Measurements from ENCODE around the gene RIOK2.

Gene RIOK2

GRCh38 chr5:97163360-97163764, 19.7 kb downstream of the RIOK2 start:
- no peak for TF ChIP-seq CTCF (IDR thresholded peaks at IDR 0.05; ENCODE audit: borderline replicate concordance, control extremely low read depth, extremely low read depth, insufficient read depth, missing control alignments)
- peak; percentile 8 for DNase-seq (ENCODE audit: low spot score)
- in situ Hi-C loops (cut with MboI; ENCODE audit: low sequenced_read_pairs, unreplicated experiment) = loop anchor here (5.0 to 25.0 kb wide), 2 partner anchors 416 to 551 kb away; no protein-coding TSS in a partner anchor

DNA sequence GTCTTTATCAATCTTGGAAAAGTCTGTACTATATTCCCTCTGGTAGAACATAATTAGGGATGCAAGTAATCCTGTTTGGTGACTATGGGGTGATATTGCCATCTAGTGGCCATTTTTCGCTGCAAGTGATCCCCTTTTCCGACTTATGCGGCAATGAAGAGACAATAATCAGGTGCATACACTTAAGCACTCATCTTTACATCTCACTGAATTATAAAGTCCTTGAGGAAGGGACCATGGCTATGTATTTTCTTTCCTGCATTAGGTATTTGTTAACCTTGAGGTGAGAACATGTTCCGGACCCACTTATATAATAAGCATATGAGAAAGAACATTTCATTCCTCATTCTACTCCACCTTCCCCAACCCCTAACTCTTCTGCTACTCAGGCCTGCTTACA, 21.0 kb downstream of the RIOK2 start:
- in situ Hi-C loops (cut with MboI; ENCODE audit: low sequenced_read_pairs, unreplicated experiment) = loop anchor here (5.0 to 25.0 kb wide), 2 partner anchors 415 to 550 kb away; no protein-coding TSS in a partner anchor
- DNase-seq (ENCODE audit: low spot score) = peak; percentile 22
- peak; percentile 80 for TF ChIP-seq CTCF (IDR thresholded peaks at IDR 0.05; ENCODE audit: borderline replicate concordance, control extremely low read depth, extremely low read depth, insufficient read depth, missing control alignments)

- no peak for DNase-seq (ENCODE audit: low spot score)
- in situ Hi-C loops (cut with MboI; ENCODE audit: low sequenced_read_pairs, unreplicated experiment) = loop anchor here (25.0 kb wide), 1 partner anchor 545 kb away; no protein-coding TSS in a partner anchor
- no peak for TF ChIP-seq CTCF (IDR thresholded peaks at IDR 0.05; ENCODE audit: borderline replicate concordance, control extremely low read depth, extremely low read depth, insufficient read depth, missing control alignments)
Measured at GRCh38 chr5:97157689-97158088, 25.4 kb downstream of the RIOK2 start.

GRCh38 chr5:97151370-97151769, 31.7 kb downstream of the RIOK2 start:
- in situ Hi-C loops (cut with MboI; ENCODE audit: low sequenced_read_pairs, unreplicated experiment) = loop anchor here (25.0 kb wide), 1 partner anchor 539 kb away; no protein-coding TSS in a partner anchor
- TF ChIP-seq CTCF (IDR thresholded peaks at IDR 0.05; ENCODE audit: borderline replicate concordance, control extremely low read depth, extremely low read depth, insufficient read depth, missing control alignments) = no peak
- DNase-seq (ENCODE audit: low spot score) = no peak

- TF ChIP-seq CTCF (IDR thresholded peaks at IDR 0.05; ENCODE audit: borderline replicate concordance, control extremely low read depth, extremely low read depth, insufficient read depth, missing control alignments) = no peak
- in situ Hi-C loops (cut with MboI; ENCODE audit: low sequenced_read_pairs, unreplicated experiment) = loop anchor here (25.0 kb wide), 1 partner anchor 538 kb away; no protein-coding TSS in a partner anchor
- no peak for DNase-seq (ENCODE audit: low spot score)
Measured at GRCh38 chr5:97150401-97150800, 32.6 kb downstream of the RIOK2 start.

- DNase-seq (ENCODE audit: low spot score) = no peak
- no peak for TF ChIP-seq CTCF (IDR thresholded peaks at IDR 0.05; ENCODE audit: borderline replicate concordance, control extremely low read depth, extremely low read depth, insufficient read depth, missing control alignments)
- in situ Hi-C loops (cut with MboI; ENCODE audit: low sequenced_read_pairs, unreplicated experiment) = loop anchor here (10.0 to 25.0 kb wide), 2 partner anchors 285 to 537 kb away; no protein-coding TSS in a partner anchor
Measured at GRCh38 chr5:97149709-97150108, 33.3 kb downstream of the RIOK2 start.
